GM18519 (cell line): ENCODE results near the gene HAGH.

Experiments used
- ATAC-seq: cut with Tn5 transposase; IDR thresholded peaks from one replicate; pipeline ENCODE4 v1.9.1; 2021; ENCODE audit warnings: mild to moderate bottlenecking, moderate library complexity; ENCODE audit not compliant: unreplicated experiment, low FRiP score

HAGH gene

GRCh38 chr16:1765826-1766225 lies 60.8 kb downstream of the HAGH start:
- no peak for ATAC-seq

GRCh38 chr16:1764971-1765370 lies 61.7 kb downstream of the HAGH start:
- no peak for ATAC-seq

GRCh38 chr16:1763521-1764511 lies 62.8 kb downstream of the HAGH start:
- no peak for ATAC-seq

- ATAC-seq: no peak
Measured at GRCh38 chr16:1762879-1763520, 63.6 kb downstream of the HAGH start.

GRCh38 chr16:1762196-1762878 lies 64.3 kb downstream of the HAGH start:
- ATAC-seq: no peak

GRCh38 chr16:1761751-1762150 lies 64.9 kb downstream of the HAGH start:
- ATAC-seq: no peak

GRCh38 chr16:1760911-1761310 lies 65.7 kb downstream of the HAGH start:
- ATAC-seq: no peak

GRCh38 chr16:1759511-1759910 lies 67.1 kb downstream of the HAGH start:
- ATAC-seq: no peak

- ATAC-seq: no peak
Measured at GRCh38 chr16:1758923-1759322, 67.7 kb downstream of the HAGH start.

- ATAC-seq: no peak
Measured at GRCh38 chr16:1757714-1758461, 68.7 kb downstream of the HAGH start.
